Esophagus squamous epithelium (tissue), 5 donors: Measurements from ENCODE around the gene ADK. TPM values are rescaled to one million over a fixed set of nuclear protein-coding genes. Genes with fewer than 3 reads are reported as not detected.

Source experiments
- DNase-seq: peaks from one replicate; lab custom pipeline; 2025; lab: John Stamatoyannopoulos, UW
- H3K27ac ChIP-seq, 4 donors: fragments of 200-600 bp; sonication (generic); one replicate each; pipeline ENCODE4 v1.5.1; 2016 to 2019; ENCODE audit warnings: mild to moderate bottlenecking in 1 of 4
- H3K27me3 ChIP-seq, 4 donors: fragments of 200-600 bp; sonication (generic); 1 replicate in 3 of 4; 2 replicates in 1 of 4; pipeline versions ENCODE4 v1.5.1 to v1.6.0; 2017 to 2021; ENCODE audit warnings: antibody characterized with exemption in 1 of 4
- H3K36me3 ChIP-seq, 3 donors: fragments of 200-600 bp; sonication (generic); one replicate each; pipeline ENCODE4 v1.5.1; 2016 to 2019
- H3K4me1 ChIP-seq, 3 donors: fragments of 200-600 bp; sonication (generic); one replicate each; pipeline ENCODE4 v1.5.1; 2017 to 2019
- H3K4me3 ChIP-seq, 4 donors: fragments of 200-600 bp; sonication (generic); 1 replicate in 3 of 4; 2 replicates in 1 of 4; pipeline ENCODE4 v1.5.1; 2016 to 2019; ENCODE audit warnings: mild to moderate bottlenecking in 2 of 4, moderate library complexity in 1 of 4
- H3K9me3 ChIP-seq, 3 donors: fragments of 200-600 bp; sonication (generic); one replicate each; pipeline ENCODE4 v1.5.1; 2016 to 2019
- POLR2A ChIP-seq, 4 donors: fragments of 450-650 bp; IDR thresholded peaks; one replicate each; pipeline ENCODE4 v1.6.1; 2017; ENCODE audit warnings: antibody characterized with exemption in 4 of 4, mild to moderate bottlenecking in 4 of 4, moderate library complexity in 3 of 4
- WGBS, 2 donors: methylation state at CpG; one replicate each; pipeline ENCODE4 v1.1.5; 2018; 5-methylcytosine and 5-hydroxymethylcytosine counted together
- intact Hi-C: fragments of 100-400 bp; cut with DNase I; formaldehyde crosslinking; loops from one replicate; pipeline ENCODE4 v1.15.0; 2022
- total RNA-seq, 4 donors: library from RNA; depleted of rRNA; stranded (reverse); fragments of >200 nt; gene quantifications; one replicate each; pipeline ENCODE4 v1.1.0, GENCODE V29; 2016
- TF ChIP-seq, protein P1 (sequence below), 6 experiments: fragments of 450-650 bp in 4 of 6; fragments of 200-600 bp in 2 of 6; sonication (generic) in 2 of 6; IDR thresholded peaks; one replicate each; pipeline ENCODE4 v1.5.1; 2016 to 2019; ENCODE audit warnings: antibody characterized with exemption in 6 of 6, mild to moderate bottlenecking in 4 of 6, moderate library complexity in 4 of 6
- donor health status: DM: yes; HTN: yes; CAD: no.

The ADK gene
- total RNA-seq, 4 donors from 2014 or later: 43.3 to 78.4 (median 68.4) TPM

DNA sequence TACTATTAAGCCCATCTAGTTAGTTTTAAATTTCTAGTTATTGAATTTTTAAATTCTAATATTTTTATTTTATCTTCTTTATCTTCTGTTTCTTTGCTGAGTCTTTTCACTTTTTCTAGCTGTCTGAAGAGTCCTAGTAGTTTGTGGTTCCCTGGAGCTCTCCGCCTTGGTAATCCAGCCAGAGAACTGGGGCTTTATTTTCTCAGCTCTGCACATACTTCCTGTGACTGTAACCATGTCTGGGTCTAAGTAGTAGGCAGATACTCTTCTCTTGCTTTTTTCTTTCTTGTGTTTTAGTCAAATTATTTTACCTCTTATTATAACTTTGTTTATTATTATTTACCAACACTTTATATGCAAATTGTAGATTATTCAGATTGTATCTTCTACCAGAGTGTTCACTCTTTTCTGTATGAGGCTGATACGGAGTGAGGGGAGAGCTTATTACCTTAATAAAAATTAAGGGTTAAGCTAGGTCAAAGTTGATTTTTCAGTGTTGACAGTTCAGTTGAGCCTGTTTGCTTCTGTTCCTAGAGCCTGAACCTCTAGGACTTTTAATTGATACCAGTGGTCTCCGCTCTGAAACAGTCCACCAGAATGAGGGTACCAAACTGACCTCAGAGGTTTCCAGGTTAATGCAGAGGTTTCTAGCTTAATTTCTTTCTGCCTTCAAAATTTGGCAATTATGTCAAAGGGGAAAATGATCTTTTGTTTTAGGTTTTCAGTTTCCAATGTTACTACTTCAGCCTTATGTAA, 155.4 kb downstream of the ADK start:
- intact Hi-C loops: no loop called here
- H3K27me3 ChIP-seq: no peaks in the 10 kb centered on the region
- H3K4me3 ChIP-seq: no peak overlapping the region
- no peak for DNase-seq
- H3K36me3 ChIP-seq: no peaks in the 10 kb centered on the region
- peak overlapping the region in 1 of 4 donors; percentile 18 for H3K27ac ChIP-seq
- H3K4me1 ChIP-seq: peaks cover 3 to 16% (median 7%) of the 10 kb centered on the region in 3 donors
- no peaks in the 10 kb centered on the region for H3K9me3 ChIP-seq
- no peak for TF ChIP-seq POLR2A (IDR thresholded peaks at IDR 0.05)
- TF ChIP-seq, protein P1, sequence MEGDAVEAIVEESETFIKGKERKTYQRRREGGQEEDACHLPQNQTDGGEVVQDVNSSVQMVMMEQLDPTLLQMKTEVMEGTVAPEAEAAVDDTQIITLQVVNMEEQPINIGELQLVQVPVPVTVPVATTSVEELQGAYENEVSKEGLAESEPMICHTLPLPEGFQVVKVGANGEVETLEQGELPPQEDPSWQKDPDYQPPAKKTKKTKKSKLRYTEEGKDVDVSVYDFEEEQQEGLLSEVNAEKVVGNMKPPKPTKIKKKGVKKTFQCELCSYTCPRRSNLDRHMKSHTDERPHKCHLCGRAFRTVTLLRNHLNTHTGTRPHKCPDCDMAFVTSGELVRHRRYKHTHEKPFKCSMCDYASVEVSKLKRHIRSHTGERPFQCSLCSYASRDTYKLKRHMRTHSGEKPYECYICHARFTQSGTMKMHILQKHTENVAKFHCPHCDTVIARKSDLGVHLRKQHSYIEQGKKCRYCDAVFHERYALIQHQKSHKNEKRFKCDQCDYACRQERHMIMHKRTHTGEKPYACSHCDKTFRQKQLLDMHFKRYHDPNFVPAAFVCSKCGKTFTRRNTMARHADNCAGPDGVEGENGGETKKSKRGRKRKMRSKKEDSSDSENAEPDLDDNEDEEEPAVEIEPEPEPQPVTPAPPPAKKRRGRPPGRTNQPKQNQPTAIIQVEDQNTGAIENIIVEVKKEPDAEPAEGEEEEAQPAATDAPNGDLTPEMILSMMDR (IDR thresholded peaks at IDR 0.05): no peak
- 54 to 63% methylated on average over 3 of the region's 3 CpGs for WGBS, 2 donors

DNA sequence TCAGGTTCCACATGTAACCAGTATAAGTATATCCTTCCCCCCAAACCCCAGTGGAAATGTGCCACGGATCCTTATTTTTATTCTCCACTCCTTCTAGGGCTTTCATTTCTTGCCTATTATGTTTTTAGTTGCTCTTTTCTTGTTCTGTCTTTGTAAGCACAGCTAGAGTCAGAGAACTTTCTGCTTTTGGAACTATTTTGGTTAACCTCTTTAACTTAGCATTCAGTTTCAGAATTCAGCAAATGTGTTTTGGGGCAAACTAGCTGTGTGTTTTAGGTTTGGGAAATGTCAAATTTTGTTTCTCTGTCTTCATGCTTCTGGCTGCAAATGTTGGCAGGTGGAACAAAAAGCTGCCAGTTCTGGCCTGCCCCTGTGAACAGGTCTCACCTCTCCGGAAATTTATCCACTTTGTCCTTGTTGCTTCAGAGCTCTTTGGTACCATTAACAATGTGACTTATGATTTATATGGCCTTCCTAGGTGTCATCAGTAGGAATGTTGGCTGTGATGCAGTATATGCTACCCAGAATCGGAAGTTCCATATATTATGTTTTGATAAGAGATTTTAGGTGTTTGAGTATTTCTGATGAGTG, 156.1 kb downstream of the ADK start:
- TF ChIP-seq POLR2A (IDR thresholded peaks at IDR 0.05): no peak
- TF ChIP-seq, protein P1 (IDR thresholded peaks at IDR 0.05): no peak
- H3K4me3 ChIP-seq: no peak overlapping the region
- intact Hi-C loops: no loop called here
- H3K27me3 ChIP-seq: no peaks in the 10 kb centered on the region
- H3K27ac ChIP-seq: peak overlapping the region in 1 of 4 donors; percentile 18
- no peaks in the 10 kb centered on the region for H3K36me3 ChIP-seq
- no peak for DNase-seq
- H3K4me1 ChIP-seq: peaks cover 3 to 16% (median 7%) of the 10 kb centered on the region in 3 donors
- H3K9me3 ChIP-seq: no peaks in the 10 kb centered on the region
- 32 to 54% methylated on average over 3 of the region's 3 CpGs for WGBS, 2 donors

DNA sequence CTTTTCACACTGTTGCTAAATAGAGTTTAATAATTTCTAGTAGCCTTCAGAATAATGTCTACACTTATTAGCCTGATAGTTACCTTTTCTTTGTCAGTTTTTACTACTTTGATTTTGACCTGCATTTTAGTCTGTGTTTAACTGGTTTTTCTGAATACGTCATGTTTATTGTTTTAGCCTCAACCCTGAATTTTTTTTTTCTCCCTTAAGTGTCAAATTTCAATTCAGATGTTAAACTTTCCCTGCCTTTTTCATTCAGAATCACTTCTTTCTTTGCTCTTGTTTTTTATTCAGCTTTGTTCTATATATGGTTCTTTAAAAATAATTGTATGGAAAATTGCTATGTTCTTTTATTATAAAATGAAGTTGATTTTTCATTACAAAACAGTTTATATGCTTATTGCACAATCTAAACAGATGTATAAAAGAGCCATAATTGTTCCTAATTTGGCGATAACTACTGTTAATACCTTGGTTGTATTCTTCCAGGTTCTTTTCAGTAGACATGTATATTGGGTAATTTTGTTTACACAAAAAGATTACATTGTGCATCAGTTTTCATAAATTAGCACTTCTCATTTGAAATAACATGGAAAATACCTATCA, 159.7 kb downstream of the ADK start:
- Histone ChIP-seq H3K27ac (no peak overlapping the region), H3K9me3 (no peaks in the 10 kb centered on the region), H3K4me3 (no peak overlapping the region), H3K27me3 (no peaks in the 10 kb centered on the region), H3K36me3 (no peaks in the 10 kb centered on the region), H3K4me1 (peaks cover 3 to 20% (median 7%) of the 10 kb centered on the region in 3 donors)
- TF ChIP-seq, protein P1 (IDR thresholded peaks at IDR 0.05): no peak
- TF ChIP-seq POLR2A (IDR thresholded peaks at IDR 0.05): no peak
- intact Hi-C loops: no loop called here
- WGBS, 2 donors: 68 to 90% methylated on average over 2 of the region's 2 CpGs
- no peak for DNase-seq

DNA sequence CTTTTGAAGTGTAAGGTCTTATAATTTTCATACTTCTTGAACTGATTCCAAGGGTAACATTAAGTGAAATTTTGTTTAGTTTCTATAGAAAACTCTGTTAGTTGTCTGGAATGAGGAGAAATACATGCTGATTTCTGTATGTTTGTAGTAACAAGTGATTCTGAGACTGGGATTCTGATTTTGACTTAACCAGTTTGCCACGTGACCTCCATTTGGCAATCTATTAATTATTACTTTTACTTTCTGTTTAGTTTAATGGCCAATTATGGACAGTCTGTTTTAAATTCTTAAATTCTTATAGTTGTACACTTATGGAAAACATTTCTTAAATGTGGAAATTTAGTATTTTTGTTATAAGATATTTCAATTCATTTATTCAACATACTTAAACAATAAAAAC, 163.1 kb downstream of the ADK start:
- peak overlapping the region in 3 of 4 donors; percentile 9 to 44 (median 18) for H3K4me3 ChIP-seq
- H3K27ac ChIP-seq: no peak overlapping the region
- H3K4me1 ChIP-seq: peaks cover 0 to 4% (median 0%) of the 10 kb centered on the region in 3 donors
- DNase-seq: no peak
- WGBS, 2 donors: 21 to 31% methylated on average over 1 of the region's 1 CpG
- no peaks in the 10 kb centered on the region for H3K27me3 ChIP-seq
- peaks cover 0 to under 1% (median 0%) of the 10 kb centered on the region in 3 donors for H3K36me3 ChIP-seq
- intact Hi-C loops: no loop called here
- no peaks in the 10 kb centered on the region for H3K9me3 ChIP-seq
- TF ChIP-seq, protein P1 (IDR thresholded peaks at IDR 0.05): no peak
- no peak for TF ChIP-seq POLR2A (IDR thresholded peaks at IDR 0.05)

- no peak for DNase-seq
- TF ChIP-seq, protein P1 (IDR thresholded peaks at IDR 0.05): no peak
- no peak for TF ChIP-seq POLR2A (IDR thresholded peaks at IDR 0.05)
- H3K36me3 ChIP-seq: peaks cover 0 to 34% (median 0%) of the 10 kb centered on the region in 3 donors
- H3K27me3 ChIP-seq: no peaks in the 10 kb centered on the region
- H3K4me3 ChIP-seq: no peak overlapping the region
- no peak overlapping the region for H3K27ac ChIP-seq
- WGBS, 2 donors: 90 to 100% methylated on average over 1 of the region's 1 CpG
- H3K4me1 ChIP-seq: no peaks in the 10 kb centered on the region
- H3K9me3 ChIP-seq: peaks cover 0 to 11% (median 0%) of the 10 kb centered on the region in 3 donors
- intact Hi-C loops: no loop called here
Observed at GRCh38 chr10:74320026-74320425, 169.0 kb downstream of the ADK start.
